Stimulated activated naive CD4-positive, alpha-beta T cell (primary cell): ENCODE measurements around the gene EGR1.

Experiments
- DNase-seq, 6 experiments: peaks; one replicate each; lab custom pipeline; 2025; lab: John Stamatoyannopoulos, UW

Gene EGR1

GRCh38 chr5:138453590-138453989 is 11.7 kb upstream of the EGR1 start:
- DNase-seq: no peak

- no peak for DNase-seq
Measured at GRCh38 chr5:138454121-138454520, 11.2 kb upstream of the EGR1 start.

- no peak for DNase-seq
Measured at GRCh38 chr5:138455232-138455930, 9.9 kb upstream of the EGR1 start.

GRCh38 chr5:138457531-138458275 is 7.6 kb upstream of the EGR1 start:
- no peak for DNase-seq

GRCh38 chr5:138458384-138458783 is 6.9 kb upstream of the EGR1 start:
- DNase-seq: peak in 2 of 6 experiments; percentile 6 to 23

- DNase-seq: peak in 1 of 6 experiments; percentile 34
Measured at GRCh38 chr5:138458856-138459255, 6.4 kb upstream of the EGR1 start.

- DNase-seq: peak; percentile 44 to 76 (median 57)
Measured at GRCh38 chr5:138459311-138459933, 5.9 kb upstream of the EGR1 start.

GRCh38 chr5:138460032-138460693 is 5.1 kb upstream of the EGR1 start:
- DNase-seq: no peak

GRCh38 chr5:138461343-138462125 is 3.7 kb upstream of the EGR1 start:
- DNase-seq: no peak

- no peak for DNase-seq
Measured at GRCh38 chr5:138463419-138464007, 1.8 kb upstream of the EGR1 start.

GRCh38 chr5:138464008-138464387 is 1.3 kb upstream of the EGR1 start:
- DNase-seq: peak; percentile 85 to 95 (median 88)

GRCh38 chr5:138464388-138465260 is 655 bp upstream of the EGR1 start:
- DNase-seq: peak; percentile 95 to 100 (median 98)

- peak in 3 of 6 experiments; percentile 25 to 35 (median 26) for DNase-seq
Measured at GRCh38 chr5:138466125-138466899, 1.0 kb downstream of the EGR1 start.

GRCh38 chr5:138466900-138467710 is 1.8 kb downstream of the EGR1 start:
- peak in 1 of 6 experiments; percentile 19 for DNase-seq

- DNase-seq: peak in 1 of 6 experiments; percentile 19
Measured at GRCh38 chr5:138467711-138468132, 2.4 kb downstream of the EGR1 start.

GRCh38 chr5:138468133-138468965 is 3.1 kb downstream of the EGR1 start:
- DNase-seq: peak in 1 of 6 experiments; percentile 8

GRCh38 chr5:138468966-138469539 is 3.8 kb downstream of the EGR1 start:
- DNase-seq: no peak
